ENCODE data around the gene KSR2.

Gene KSR2

GRCh38 chr12:117412465-117413188, 556.2 kb downstream of the KSR2 start:
- H3K79me2 ChIP-seq = no peaks in the 10 kb centered on the region
- no peak for TF ChIP-seq CTCF (IDR thresholded peaks at IDR 0.05)
- no peak overlapping the region for H3K4me2 ChIP-seq (ENCODE audit: low read length)
- no peak overlapping the region for H3K27ac ChIP-seq
- H3K27me3 ChIP-seq (ENCODE audit: control insufficient read depth, insufficient read depth, low read length) = no peaks in the 10 kb centered on the region
- no peaks in the 10 kb centered on the region for H3K4me1 ChIP-seq
- no peak overlapping the region for H2AFZ ChIP-seq
- H3K9ac ChIP-seq = no peak overlapping the region
- no peaks in the 10 kb centered on the region for H3K36me3 ChIP-seq (ENCODE audit: control insufficient read depth, insufficient read depth, low read length)
- H3K4me3 ChIP-seq (ENCODE audit: low read depth, low read length) = no peak overlapping the region
- H3K9me3 ChIP-seq (ENCODE audit: control insufficient read depth, low read length) = no peaks in the 10 kb centered on the region

DNA sequence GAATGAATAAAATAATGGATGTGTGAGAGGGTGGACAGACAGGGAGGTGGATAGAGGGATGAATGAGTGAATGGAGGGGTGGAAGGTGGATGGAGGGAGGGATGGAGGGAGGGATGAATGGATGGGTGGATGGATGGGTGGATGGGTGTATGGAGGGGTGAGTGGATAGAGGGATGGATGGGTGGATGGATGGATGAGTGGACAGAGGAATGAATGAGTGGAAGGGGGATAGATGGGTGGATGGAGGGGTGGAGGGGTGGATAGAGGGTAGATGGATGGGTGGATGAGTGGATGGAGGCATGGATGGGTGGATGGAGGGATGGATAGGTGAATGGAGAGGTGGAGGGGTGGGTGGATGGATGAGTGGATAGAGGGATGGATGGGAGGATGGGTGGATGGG, 559.5 kb downstream of the KSR2 start:
- Histone ChIP-seq H2AFZ (no peak overlapping the region), H3K27ac (no peak overlapping the region), H3K4me2 (ENCODE audit: low read length) (no peak overlapping the region), H3K9me3 (ENCODE audit: control insufficient read depth, low read length) (no peaks in the 10 kb centered on the region), H3K79me2 (no peaks in the 10 kb centered on the region), H3K4me1 (no peaks in the 10 kb centered on the region), H3K4me3 (ENCODE audit: low read depth, low read length) (no peak overlapping the region), H3K27me3 (ENCODE audit: control insufficient read depth, insufficient read depth, low read length) (no peaks in the 10 kb centered on the region), H3K9ac (no peak overlapping the region), H3K36me3 (ENCODE audit: control insufficient read depth, insufficient read depth, low read length) (no peaks in the 10 kb centered on the region)
- no peak for TF ChIP-seq CTCF (IDR thresholded peaks at IDR 0.05)

DNA sequence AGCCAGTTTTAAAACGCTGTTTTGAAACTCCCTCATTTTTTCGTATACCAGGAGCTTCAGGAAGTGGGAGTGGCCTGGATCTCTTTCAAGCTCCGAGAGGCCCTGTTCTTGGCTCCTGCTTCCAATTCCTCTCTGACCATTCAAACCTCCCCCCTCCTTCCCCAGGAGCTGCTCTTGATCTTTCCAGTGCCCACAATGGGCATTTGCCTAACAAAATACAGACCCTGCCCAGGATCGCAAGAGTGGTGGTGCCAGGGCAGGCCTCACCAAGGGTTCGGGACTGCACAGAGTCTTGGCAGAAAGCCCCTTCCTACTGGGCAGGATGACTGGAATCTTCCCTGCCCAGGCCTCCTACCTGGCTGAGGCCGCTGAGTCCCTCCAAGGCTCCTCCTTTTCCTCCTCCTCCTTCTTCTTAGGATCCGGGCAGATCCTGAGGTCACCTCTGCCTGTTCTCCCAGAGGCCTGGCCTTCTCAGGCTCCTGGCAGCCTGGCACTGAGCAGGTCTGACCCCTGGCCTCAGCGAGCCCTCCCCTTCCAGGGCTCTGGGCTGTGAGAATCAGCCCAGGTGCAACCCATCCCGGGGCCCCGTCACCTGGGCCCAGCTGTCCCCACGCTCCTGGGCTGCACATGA, 560.5 kb downstream of the KSR2 start:
- TF ChIP-seq CTCF (IDR thresholded peaks at IDR 0.05) = no peak

GRCh38 chr12:117404940-117405339, 563.9 kb downstream of the KSR2 start:
- H3K9ac ChIP-seq = no peak overlapping the region
- no peaks in the 10 kb centered on the region for H3K9me3 ChIP-seq (ENCODE audit: control insufficient read depth, low read length)
- TF ChIP-seq CTCF (IDR thresholded peaks at IDR 0.05) = no peak

More for the DNA sequence above, 560.5 kb downstream of the KSR2 start:
- Histone ChIP-seq H3K4me1 (no peaks in the 10 kb centered on the region), H3K27me3 (ENCODE audit: control insufficient read depth, insufficient read depth, low read length) (no peaks in the 10 kb centered on the region), H3K36me3 (ENCODE audit: control insufficient read depth, insufficient read depth, low read length) (no peaks in the 10 kb centered on the region), H3K9ac (no peak overlapping the region), H3K4me2 (ENCODE audit: low read length) (no peak overlapping the region), H3K27ac (no peak overlapping the region), H3K4me3 (ENCODE audit: low read depth, low read length) (no peak overlapping the region), H3K9me3 (ENCODE audit: control insufficient read depth, low read length) (no peaks in the 10 kb centered on the region), H2AFZ (peak overlapping the region; percentile 52), H3K79me2 (no peaks in the 10 kb centered on the region)

More at GRCh38 chr12:117404940-117405339, 563.9 kb downstream of the KSR2 start:
- Histone ChIP-seq H3K4me2 (ENCODE audit: low read length) (no peak overlapping the region), H3K27me3 (ENCODE audit: control insufficient read depth, insufficient read depth, low read length) (no peaks in the 10 kb centered on the region), H3K36me3 (ENCODE audit: control insufficient read depth, insufficient read depth, low read length) (no peaks in the 10 kb centered on the region), H3K27ac (no peak overlapping the region), H3K4me3 (ENCODE audit: low read depth, low read length) (no peak overlapping the region), H2AFZ (no peak overlapping the region), H3K4me1 (no peaks in the 10 kb centered on the region), H3K79me2 (no peaks in the 10 kb centered on the region)

Data from parathyroid adenoma (tissue), 2 donors.